Ureter (tissue), 1 donor: ENCODE results near the gene RHOH. TPM values are rescaled to one million over a fixed set of nuclear protein-coding genes. Genes with fewer than 3 reads are reported as not detected.

Source experiments
- DNase-seq: peaks from one replicate; pipeline ENCODE4 v3.0.0-alpha.2; 2020; ENCODE audit warnings: low spot score
- total RNA-seq: library from RNA; stranded (reverse); gene quantifications from one replicate; pipeline ENCODE4 v1.2.4, GENCODE V29; 2023
- donor health status: DM: yes; HTN: yes; CAD: no.

RHOH gene
- total RNA-seq, 1 donor from 2014 or later, result 7.7 TPM

DNA sequence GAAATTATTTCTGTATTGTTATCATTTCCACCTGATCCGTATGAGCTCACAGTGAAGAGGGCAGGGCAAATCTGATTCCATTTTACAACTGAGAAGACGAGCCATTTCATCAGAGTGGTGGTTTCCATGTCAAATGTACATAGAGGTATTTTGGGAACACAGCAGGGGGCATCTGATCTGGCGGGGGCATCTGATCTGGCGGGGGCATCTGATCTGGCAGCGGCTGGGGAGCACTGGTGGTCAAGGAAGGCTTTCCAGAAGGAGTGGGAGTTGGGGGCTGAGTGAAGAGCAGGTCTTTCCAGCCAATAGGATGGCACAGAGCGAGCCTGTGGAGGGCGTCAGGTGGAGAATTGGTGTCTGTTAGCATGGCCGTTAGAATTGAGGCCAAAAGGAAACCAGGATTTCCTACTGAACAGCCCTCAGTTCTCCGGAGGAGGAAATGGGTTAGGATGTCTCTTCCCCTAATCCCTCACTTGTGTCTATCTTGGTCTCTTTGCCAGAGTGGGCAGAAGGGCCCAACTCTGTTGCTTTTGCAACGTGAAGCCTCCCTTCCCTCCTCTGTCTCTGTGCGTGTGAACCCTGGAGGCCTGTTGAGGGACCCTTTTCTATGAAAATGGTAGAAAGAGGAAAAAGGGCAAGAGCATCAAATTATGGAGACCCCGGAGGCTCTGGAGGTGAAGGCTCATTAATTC, 41.3 kb downstream of the RHOH start:
- DNase-seq, result no peak

DNA sequence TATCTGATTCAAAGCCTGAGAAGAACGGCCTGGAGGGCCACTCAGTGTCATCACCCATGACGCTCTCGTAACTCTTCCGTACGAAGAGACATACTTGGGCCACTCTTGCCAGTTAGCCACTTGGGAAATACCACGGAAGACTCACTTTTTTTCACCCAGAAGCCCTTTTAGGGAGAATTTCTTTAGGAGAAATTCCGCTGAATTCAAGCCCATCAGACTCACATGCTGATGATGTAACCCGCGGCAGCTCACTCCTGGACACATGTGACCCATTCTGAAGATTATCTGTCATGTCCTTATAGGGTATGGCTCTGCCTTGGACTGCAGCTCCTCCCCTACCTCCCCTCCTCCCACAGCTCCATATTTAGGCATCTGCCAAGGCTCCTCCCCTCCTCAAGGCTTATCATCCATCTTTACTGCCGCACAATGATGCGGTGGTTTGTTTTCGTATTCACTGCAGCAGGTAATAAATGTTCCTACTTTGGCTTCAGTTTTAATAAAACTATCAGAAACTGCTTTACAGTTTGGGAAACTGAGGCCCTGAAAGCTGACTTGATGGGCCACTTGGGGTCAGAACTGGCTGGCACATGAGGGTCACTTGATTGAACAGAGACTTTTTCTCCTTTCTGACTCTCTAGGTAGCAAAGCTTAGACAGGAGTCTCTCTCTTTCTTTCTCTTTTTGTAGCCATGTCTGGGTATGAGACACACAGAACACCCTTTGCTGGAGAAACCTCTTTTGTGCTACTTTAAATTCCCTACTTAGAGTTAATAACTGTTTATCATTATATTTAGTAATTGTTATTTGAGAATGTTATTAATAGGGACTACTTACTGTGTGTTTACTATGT, 42.1 kb downstream of the RHOH start:
- no peak for DNase-seq

DNA sequence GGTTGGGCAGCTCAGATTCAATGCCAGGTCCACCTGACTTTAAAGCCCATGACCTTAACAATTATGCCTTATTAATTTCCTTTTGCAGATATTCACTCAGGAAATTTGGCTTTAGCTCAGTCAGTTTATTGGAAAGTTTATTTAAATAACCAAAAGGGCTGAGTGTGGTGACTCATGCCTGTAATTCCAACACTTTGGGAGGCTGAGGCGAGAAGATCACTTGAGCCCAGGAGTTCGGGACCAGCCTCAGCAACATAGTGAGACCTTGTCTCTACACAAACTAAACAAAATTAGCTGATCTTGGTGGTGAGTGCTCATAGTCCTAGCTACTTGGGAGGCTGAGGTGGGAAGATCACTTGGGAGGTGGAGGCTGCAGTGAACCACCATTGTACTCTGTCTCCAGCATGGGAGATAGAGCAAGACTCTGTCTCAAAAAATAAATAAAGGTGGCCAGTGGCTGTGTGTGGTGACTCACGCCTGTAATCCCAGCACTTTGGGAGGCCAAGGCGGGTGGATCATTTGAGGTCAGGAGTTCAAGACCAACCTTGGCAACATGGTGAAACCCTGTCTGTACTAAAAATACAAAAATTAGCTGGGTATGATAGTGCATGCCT, 43.3 kb downstream of the RHOH start:
- no peak for DNase-seq

DNA sequence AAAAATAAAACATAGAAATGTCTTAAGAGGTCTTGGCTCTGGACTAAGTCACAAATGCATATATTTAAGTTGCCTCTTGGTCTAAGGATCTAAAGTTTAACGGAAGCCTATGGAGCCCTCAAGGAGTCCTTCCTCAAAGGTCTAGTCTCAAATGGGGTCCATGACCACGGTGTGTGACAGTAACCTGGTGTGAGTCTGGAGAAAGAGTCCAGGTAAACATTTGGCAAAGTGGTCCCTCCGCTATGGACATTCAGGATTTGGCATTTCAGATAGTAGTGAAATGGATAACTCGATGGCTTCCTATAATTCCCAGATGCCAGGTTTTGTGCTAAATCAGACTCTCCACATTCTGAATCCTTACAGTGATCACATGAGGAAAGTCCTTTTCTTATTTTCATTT, 44.2 kb downstream of the RHOH start:
- DNase-seq, result no peak

DNA sequence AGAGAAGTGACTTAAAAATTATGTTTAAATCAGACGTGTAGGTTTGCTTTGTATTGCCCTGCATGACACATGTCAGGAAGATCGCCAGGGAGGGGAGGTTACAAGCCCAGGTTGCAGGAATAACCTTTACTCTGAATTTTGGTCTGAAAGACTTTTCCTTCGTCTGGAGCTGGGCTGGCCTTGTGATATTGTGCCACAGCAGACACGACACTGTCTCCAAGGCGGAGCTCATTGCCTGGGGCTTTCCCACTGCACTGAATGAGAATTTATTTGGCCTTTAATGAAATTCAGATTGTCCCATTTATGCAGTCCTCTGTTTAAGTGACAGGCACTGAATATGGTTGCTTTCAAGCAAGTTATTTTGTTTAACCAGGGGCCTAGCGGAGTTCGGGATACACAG, 45.1 kb downstream of the RHOH start:
- DNase-seq, result no peak

DNA sequence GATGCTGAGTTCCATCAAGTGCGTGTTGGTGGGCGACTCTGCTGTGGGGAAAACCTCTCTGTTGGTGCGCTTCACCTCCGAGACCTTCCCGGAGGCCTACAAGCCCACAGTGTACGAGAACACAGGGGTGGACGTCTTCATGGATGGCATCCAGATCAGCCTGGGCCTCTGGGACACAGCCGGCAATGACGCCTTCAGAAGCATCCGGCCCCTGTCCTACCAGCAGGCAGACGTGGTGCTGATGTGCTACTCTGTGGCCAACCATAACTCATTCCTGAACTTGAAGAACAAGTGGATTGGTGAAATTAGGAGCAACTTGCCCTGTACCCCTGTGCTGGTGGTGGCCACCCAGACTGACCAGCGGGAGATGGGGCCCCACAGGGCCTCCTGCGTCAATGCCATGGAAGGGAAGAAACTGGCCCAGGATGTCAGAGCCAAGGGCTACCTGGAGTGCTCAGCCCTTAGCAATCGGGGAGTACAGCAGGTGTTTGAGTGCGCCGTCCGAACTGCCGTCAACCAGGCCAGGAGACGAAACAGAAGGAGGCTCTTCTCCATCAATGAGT, 46.6 kb downstream of the RHOH start:
- DNase-seq, result no peak

DNA sequence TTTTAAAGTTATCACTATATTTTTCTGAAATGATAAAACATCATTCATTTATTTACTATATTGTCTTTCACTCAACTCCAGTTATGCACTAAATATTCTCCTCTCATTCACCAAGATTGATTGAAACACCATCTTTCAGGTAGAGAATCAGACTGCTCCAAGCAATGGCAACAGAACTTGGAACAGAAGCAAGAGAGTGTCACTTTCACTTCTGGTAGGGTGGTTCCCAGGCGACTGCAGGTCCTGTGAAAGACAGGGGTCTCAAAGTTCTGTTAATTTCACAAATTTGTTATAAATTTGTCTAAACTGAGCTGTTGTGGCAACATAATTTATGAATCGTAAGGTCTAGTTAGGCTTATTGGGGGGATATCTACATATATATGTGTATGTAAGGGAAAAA, 47.8 kb downstream of the RHOH start:
- no peak for DNase-seq

DNA sequence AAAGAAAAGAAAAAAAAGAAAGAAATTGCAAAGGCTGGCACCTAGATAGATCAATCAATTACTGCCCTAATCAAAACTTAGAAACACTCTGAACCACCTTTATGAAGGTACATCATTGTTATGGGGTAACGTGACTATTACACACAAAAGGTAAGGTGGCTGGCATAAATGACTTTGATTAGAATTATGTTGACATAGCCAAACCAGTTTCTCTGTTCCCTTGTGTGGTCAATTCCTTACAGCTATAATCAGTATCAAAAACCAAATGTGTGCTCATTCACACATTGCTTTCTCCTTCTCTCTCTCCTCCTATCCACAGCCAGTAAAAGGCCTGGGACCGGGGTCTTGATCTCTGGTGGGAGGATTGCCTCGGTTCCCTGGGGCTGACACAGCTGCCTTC, 48.7 kb downstream of the RHOH start:
- no peak for DNase-seq

DNA sequence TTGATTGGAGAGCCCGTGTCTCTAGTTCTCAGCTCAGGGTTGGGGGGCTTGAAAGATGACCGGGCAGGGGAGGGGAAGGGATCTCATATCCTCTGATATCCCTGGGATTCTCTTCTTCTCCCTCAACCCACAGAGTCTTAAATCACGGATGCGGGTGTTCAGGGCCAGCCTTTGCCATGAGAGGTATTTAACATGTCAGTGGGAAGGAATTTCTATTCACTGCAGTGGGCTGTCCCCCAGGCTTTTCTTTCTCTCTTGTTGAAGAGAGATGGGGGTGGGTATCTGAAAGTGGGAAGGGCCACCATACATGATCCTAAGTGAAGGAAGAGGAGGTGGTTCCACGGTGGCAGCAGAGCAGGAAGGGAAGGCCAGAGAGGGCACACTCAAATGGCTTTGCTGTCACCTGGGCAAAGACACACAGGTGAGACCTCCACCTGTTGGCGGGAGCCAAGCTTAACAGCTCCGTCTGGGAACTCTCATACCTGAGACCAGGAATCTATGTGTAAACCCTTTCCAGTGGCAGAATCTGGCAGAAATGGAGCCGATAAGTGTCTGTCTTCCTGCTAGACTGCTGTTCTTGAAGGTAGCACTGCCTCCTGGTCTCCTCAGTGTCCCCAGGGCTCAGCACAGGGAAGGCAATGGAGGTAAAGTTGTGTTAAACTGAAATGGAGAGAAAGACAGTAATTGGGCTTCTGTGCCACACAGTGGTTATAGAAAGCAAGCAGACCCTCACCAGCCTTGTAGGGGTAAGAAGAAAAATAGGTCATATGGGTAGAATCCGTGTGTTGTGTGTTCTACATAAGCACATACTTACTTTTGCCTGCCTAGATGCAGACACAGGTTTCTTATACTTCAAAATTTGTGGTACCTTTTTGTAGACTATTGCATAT, 49.4 kb downstream of the RHOH start:
- no peak for DNase-seq

DNA sequence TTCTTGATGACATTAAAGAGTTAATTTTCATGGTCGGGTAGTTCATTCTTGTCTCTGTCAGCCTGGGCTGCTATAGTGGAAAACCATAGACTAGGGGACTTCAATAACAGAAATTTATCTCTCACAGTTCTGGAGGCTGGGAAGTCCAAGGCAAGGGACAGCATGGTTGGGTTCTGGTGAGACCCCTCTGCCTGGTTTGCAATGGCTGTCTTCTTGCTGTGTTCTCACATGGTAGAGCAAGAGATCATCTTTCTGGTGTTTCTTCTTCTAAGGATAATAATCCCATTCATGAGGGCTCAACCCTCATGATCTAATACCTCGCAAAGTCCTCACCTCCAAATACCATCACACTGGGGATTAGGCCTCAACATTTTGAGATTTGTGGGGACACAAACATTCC, 50.1 kb downstream of the RHOH start:
- no peak for DNase-seq

DNA sequence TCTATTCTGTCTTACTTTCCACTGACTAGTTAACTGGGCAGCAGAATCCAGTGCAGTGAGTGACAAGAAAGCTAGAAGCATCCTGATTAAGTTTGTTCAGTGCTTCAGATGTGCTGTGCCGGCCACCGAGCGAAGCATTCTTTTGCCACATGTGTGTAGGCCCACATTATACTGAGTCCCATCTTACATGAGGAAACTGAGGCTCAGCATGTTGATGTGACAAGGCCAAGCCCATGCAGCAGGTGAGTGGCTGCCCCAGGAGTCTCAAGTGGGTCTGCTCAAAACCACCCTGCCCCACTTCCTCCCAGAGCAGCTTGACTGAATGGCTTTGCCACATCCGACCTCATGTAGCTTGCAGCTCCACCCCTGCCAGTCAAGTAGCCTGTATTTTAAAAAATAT, 50.5 kb downstream of the RHOH start:
- DNase-seq, result no peak

DNA sequence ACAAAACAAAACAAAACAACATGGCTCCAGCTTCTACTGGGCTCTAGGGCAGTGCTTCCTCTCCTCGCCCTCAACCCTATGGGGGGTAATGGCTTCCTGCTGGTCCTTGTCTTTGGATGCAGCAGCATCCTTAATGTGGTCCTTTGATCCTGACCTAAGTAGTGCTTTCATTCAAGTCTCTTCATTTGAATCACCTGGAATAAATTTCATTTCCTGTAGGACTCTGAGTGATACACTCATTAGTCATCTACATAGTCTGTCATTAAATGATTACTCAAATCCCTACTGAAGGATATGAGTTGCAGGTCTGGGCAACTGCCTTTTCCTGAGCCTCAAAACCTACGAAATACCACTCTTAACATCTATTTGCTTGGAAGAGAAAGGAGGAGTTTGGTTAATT, 54.5 kb downstream of the RHOH start:
- no peak for DNase-seq

DNA sequence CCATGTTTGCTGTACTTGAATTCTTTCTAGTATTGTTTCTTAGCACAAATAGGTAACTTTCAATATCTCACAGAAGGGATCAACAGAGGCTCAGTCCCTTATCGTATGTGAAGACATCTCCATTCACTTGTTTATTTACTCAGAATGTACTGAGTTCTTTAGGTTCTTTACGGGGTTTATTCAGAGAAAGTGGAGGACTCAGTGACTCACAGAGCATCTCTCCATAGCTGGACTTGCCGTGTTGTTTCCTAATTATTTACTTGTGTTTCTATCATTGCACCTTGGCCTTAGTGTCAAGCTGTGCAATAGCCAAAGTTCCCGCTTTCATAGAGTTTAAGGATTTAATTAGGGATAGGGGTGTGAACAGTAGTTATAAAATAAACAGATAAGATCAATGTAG, 57.1 kb downstream of the RHOH start:
- no peak for DNase-seq

DNA sequence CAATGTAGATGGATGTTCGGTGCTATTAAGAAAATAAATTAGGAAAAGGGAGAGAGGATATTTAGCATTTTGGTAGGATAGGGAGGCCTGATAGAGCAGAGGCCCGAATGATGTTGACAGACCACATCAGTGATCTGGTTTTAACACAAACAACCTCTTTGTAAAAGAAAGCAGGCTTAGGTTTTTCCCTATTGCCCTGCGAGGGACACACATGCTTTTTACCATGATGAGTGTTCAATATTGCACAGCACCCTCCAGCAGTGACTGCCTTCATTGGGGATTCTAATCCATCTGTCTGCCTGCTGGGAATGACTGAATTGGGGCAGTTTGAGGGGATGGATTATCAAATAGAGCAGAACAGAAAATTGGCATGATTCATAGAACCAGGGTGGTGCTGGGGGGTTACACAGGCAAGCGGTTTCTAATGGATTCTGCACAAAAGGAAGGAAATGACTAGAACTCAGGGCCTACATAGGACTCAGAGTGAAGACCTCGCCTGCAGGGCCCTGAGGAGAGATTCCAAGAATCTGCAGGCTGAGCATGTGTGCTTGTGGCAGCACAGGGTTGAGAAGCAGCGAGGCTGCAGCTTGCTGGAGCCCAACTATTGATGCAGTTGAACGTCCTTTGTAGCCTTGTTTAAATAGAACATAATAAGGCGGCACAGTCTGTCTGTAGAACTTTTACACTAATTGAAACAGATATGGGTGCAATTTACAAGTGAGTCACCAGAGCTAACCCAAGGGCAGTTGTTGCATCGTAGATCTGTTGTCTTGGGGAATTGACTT, 58.0 kb downstream of the RHOH start:
- DNase-seq, result no peak

DNA sequence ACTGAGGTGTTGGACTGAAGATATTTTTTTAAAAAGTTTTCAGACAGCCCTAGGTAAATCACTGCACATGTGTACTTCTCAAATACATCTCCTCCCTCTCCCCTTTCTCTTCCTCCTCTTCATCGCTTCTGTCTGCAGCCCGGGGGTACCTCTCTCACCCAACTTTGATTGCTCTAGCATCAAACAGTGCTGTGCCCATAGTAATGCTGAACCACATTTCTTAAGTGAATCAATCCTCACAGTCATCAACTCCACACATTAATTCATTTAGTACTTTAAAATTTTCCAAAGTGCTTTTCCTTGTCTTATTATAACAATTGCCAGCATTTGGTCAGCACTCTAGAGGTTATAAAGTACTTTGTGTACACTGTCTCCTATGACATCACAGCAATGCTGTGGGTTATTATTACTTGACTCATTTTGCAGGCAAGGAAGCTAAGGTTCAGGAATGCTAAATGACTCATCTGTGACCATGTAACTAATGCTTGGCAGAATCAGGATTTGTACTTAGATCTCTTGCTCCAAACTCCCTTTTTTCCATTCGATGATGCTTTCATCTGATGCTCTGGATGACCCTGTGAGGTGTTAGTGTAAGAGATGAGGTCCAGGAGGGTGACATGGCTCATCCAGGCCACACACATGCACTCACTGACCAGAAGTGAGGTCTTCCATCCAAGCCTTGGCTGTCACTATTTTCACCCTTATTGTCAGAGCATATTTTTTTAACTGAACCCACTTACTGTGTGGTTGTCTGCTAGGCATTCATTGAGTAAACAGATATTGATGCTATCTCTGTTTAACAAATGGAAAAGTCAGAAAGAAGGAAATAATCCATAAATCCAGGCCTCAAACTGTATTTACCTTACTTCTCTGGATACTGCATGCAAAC, 58.8 kb downstream of the RHOH start:
- DNase-seq, result no peak

DNA sequence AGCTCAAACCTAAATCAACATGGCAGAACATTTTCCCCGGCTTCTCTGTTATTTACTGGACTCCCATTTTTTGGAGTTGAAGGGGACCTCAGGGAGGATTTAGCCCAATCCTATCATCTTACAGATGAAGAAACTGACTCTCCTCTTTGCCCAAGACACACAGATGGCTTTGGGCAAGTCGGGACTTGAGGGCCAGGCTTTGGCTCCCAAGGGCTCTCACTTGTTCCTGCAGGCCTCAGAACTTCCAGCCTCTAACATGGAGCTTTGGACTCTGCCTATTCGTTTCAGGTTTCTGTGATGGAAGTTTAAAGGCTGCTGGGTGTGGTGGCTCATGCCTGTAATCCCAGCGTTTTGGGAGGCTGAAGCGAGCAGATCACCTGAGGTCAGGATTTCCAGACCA, 59.5 kb downstream of the RHOH start:
- DNase-seq, result no peak

DNA sequence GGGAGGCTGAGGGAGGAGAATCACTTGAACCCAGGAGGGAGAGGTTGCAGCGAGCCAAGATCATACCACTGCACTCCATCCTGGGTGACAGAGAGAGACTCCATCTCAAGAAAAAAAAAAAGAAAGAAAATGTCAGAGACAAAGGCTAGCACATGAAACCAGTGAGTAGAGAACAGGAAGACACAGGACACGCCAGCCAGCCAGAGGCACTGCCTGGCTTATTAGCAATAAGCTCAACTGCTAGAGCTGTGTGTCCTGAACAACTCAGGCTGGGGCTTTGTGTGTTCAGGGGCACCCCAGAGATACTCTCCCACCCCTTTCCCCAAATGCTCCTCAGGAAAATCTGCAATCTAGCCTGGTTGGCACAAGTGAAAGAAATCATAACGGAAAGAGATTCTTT, 60.0 kb downstream of the RHOH start:
- DNase-seq, result no peak

DNA sequence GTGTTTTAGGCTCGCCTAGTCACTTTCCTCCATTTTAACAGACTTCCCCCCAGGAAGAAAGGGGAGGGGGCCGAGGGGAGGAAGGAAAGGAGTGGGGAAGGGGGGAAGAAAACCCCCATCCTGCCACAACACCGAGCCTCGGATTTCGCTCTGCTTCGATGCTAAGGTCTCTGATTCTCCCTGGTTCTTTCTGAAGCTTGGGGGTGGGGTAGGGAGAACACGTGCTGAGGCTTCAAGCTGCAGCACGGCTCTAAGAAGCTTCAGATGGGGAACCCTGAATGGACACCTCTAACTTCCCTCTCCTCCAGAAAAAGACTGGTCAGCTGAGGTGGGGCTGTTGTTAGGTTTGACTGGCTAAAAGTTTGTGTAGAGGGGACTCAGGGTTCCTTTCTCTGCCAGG, 61.8 kb downstream of the RHOH start:
- no peak for DNase-seq

DNA sequence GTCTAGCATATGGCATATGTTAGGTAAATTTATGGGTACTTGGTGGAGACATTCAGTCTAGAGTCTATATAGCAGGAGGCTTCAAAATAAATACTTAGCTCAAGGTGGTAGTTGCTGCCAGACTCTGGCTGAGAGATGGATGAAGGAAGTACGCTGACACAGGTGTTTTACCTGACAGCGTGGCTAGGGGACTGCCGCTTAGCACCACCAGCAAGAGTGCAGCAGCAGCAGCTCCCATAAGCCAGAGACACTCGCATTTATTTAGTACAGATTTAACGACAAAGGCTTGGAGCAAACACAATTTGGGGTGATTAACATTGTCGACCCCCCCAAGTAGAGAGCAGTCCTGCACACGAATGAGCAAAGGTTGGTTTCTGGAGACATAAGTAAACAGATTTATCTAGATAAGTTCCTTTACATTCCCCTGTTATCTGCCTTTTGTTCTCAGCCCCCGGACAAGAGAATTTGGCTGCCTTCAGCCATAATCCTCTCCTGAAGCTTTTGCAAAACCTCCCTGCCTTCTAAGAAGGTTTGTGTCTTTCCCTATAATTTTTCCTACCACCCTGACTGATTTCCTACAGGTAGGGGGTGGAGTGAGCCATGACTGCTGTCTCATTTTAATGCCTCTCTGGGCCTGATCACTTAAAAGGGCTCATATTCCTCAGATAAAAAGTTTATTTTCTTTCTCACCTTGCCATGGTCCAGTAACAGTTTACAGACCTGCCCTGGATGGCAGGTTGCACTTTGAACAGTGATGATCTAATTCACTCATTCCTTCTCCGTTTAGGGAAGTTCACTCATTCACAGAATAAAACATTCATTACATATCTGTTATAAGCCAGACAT, 64.6 kb downstream of the RHOH start:
- DNase-seq, result no peak
